NB4 (cell line): Measurements from ENCODE around the gene SYCN.

ENCODE experiments used
- MYC ChIP-seq: IDR thresholded peaks from 2 replicates; pipeline ENCODE4 v1.6.1; 2011; ENCODE audit warnings: low read depth, low read length
- POLR2A ChIP-seq: IDR thresholded peaks from 2 replicates; pipeline ENCODE4 v1.6.1; 2011; ENCODE audit warnings: mild to moderate bottlenecking; ENCODE audit not compliant: insufficient read length; ENCODE audit errors: extremely low read depth
- TF ChIP-seq, protein P1 (sequence below): IDR thresholded peaks from one replicate; pipeline ENCODE4 v1.5.1; 2012; ENCODE audit warnings: low read depth, low read length
- TF ChIP-seq, protein P2 (sequence below): IDR thresholded peaks from 2 replicates; pipeline ENCODE4 v1.6.1; 2011; ENCODE audit warnings: low read depth, low read length

- TF ChIP-seq, protein P1, sequence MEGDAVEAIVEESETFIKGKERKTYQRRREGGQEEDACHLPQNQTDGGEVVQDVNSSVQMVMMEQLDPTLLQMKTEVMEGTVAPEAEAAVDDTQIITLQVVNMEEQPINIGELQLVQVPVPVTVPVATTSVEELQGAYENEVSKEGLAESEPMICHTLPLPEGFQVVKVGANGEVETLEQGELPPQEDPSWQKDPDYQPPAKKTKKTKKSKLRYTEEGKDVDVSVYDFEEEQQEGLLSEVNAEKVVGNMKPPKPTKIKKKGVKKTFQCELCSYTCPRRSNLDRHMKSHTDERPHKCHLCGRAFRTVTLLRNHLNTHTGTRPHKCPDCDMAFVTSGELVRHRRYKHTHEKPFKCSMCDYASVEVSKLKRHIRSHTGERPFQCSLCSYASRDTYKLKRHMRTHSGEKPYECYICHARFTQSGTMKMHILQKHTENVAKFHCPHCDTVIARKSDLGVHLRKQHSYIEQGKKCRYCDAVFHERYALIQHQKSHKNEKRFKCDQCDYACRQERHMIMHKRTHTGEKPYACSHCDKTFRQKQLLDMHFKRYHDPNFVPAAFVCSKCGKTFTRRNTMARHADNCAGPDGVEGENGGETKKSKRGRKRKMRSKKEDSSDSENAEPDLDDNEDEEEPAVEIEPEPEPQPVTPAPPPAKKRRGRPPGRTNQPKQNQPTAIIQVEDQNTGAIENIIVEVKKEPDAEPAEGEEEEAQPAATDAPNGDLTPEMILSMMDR = no peak
- TF ChIP-seq POLR2A (no peak), MYC (no peak)
- TF ChIP-seq, protein P2, sequence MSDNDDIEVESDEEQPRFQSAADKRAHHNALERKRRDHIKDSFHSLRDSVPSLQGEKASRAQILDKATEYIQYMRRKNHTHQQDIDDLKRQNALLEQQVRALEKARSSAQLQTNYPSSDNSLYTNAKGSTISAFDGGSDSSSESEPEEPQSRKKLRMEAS = no peak
These were observed 46.1 kb downstream of the SYCN start for GRCh38 chr19:39157997-39158389.
